Activated T-cell treated with anti-CD3 and anti-CD28 coated beads, Interleukin-2, amount 50 U/mL, for 48 hours (primary cell): ENCODE results near the gene ARHGAP8.

Source experiments
- DNase-seq, 2 experiments: peaks; one replicate each; pipeline ENCODE4 v3.0.0-alpha.2; 2020

The ARHGAP8 gene

DNA sequence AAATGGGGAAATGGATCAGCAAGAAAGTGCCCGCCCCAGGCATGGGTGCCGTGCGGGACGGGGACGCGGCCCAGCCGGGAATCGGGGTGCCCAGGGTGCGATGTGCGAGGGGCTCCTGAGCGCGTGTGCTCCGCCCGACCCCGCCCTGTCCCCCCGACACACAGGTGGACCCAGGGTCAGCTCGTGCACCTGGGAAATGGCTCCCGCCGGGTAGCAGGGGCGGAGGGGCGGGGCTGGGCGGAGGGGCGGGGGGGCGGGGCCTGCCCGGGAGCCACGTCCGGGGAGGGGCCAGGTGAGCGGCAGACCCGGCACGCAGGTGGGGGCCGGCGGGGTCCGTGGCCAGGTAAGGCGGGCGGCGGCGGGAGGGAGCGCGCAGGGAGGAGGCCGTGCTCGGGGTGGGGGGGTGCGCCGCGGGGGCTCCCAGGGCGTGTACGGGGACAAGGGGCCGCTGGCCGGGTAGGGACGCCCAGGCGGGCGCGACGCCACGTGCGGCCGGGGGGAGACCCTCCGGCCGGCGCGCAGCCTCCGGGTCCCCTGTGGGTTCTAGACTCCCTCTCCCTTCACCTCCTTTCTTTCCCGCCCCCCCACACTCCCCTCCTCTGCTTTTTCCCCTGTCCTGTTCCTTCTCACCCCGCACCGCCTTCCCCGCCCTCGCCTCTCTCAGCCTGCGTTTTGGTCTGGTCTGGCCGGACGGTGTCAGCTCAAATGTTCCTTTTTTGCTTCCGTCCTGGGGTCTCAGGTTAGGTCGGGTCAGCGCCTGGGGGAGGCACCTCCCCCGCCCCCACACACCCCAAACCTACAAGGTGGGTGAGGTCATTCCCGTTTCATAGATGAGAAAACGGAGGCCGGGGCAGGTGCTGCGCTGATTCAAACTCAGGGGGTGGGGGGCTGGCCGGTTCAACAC lies at the start of gene ARHGAP8:
ARHGAP8 (plus strand) TSS at position 291 of the 904 bp plus-strand sequence. CDS start 33,953 bp downstream, outside the sequence.
- DNase-seq, result no peak

DNA sequence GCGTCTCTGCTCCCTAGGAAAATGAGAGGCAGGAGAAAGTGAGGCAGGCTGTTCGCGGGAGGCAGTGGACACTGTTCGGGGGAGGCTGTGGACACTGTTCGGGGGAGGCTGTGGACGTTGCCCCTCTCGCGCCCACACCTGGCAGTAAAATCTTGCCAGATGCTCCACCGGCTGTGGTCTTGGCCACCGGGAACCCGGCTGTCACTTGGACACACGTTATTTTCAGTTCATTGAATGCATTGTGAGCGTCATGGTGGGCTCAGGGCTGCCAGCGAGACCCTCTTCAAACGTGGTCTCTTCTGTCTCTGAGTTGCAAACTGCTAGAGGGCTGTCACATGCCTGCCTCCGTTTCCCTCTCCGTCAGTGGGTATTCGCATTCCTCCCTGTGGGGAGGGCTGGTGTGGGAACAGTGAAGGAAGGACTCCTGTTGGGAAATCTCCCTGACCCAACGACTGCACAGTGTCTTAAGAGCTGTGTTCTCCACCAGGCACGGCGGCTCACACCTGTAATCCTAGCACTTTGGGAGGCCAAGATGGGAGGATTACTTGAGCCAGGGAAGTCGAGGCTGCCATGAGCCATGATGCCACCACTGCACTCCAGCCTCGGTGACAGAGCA lies 49.0 kb upstream of the ARHGAP8 start:
- no peak for DNase-seq

DNA sequence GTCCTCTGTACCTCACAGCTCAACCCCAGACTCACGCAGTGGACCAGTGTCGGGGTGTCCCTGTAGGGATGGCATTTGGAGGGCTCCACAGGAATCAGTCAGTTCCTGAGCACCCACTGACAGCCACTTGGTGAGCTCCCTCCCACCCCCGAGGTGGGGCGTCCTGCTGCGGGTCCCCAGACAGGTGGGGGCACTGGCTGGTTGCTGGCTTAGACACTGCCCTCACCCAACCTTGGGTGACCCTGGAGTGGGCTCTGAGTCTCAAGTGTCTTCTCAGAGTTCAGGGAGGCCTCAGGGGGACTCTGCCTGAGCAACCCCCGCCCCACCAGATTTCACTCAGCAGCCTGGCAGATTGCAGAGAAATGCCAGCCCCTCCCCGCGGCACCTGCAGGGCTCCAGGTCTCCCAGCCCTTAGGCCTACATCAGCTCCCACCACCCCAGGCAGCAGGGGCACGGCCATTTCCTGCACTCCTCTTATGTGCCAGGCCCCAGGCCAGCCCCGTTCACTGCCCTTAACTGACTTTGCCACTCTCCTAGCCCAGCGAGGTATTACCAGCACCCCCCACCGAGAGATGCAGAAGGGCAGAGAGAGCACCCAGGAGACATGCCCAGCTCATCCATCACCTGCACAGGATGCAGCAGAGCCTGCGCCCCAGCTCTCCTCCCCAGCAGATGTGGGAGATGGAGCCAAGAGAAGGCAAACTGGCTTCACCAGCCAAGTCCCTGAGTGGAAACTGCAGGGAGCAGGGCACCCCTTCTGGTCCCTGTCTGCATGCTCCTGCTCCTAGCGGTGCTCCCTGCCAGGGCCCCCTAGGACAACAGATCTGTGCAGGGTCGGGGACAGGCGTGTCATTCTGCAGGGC lies 48.0 kb upstream of the ARHGAP8 start:
- DNase-seq, result no peak

DNA sequence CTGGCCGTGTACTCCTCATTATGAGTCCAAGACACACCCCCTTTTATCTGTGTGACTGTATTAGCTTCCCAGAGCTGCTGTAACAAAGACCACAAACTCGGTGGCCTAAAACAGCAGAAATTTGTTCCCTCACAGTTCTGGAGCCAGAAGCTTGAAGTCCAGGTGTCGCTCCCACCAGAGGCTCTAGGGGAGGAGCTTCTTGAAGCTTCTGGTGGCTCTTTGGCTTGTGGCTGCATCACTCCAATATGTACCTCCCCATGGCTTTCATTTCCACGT lies 47.4 kb upstream of the ARHGAP8 start:
- no peak for DNase-seq

DNA sequence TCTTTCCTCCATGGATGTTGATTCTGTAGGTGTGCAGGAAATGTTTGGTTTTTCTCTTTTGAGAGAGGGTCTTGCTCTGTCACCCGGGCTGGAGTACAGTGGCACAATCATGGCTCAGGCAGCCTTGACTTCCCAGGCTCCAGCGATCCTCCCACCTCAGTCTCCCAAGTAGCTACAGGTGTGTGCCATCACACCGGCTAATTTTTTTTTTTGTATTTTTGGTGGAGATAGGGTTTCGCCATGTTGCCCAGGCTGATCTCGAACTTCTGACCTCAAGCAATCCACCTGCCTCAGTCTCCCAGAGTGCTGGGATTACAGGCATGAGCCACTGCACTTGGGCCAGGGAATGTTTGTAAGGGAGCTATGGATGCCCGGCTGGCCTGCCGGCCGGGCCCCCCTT lies 45.9 kb upstream of the ARHGAP8 start:
- DNase-seq, result no peak

DNA sequence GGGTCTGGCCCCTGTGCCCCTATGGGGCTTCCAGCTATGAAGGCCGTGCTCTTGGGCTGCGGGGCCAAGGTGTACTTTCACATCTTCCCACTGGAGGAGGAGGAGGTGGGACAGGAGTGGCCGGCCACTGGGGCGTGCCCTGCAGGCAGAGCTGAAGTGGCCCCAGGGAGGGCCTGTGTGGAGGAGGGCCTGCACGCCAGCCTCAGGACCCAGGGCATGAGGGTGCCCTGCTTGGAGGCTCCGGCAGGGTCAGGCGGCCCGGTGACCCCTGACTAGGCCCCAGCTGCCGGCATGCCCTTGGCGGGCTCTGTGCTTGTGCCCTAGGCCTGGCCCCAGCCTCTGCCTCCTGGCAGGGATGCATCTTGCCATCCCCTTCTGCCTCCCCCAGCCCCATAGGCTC lies 45.2 kb upstream of the ARHGAP8 start:
- DNase-seq, result no peak

DNA sequence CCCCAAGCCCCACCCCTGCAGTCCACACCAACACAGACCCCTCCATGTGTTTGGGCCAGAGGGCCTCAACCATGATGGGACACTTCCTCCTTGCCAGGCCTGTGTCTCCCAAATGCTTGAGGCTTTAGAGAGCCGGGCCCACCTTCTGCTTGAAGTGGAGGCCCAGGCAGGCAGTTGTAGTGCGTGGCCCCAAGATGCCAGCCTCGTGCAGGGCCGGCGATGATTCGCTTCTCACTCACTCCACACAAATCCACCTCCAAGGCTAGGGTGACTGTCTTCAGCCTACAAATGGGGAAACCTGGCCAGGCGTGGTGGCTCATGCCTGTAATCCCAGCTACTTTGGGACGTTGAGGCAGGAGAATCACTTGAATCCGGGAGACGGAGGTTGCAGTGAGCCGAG lies 44.6 kb upstream of the ARHGAP8 start:
- no peak for DNase-seq

DNA sequence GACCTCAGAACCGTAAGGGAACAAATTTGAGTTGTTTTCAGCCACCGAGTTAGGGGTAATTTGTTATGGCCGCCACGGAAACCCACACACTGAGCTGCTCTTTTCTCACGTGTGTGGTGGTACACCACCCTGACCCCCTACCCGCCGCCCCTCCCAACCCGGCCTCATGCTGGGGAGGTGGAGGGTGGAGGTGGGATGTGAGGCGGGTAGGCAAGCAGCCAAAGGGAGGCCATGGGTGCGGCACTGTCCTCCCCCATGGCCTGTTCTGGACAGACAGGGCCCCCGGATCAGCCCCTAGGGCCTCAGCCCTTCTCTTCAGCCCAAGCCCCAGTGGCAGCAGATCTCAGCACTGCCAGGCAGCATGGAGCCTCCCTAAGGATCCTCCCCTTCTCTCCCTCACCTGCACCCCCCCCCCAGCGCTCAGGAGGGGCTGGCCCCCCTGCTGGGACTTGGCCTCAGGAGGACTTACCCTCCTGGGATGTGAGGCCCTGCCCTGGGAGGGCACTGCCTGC lies 42.4 kb upstream of the ARHGAP8 start:
- DNase-seq, result no peak

DNA sequence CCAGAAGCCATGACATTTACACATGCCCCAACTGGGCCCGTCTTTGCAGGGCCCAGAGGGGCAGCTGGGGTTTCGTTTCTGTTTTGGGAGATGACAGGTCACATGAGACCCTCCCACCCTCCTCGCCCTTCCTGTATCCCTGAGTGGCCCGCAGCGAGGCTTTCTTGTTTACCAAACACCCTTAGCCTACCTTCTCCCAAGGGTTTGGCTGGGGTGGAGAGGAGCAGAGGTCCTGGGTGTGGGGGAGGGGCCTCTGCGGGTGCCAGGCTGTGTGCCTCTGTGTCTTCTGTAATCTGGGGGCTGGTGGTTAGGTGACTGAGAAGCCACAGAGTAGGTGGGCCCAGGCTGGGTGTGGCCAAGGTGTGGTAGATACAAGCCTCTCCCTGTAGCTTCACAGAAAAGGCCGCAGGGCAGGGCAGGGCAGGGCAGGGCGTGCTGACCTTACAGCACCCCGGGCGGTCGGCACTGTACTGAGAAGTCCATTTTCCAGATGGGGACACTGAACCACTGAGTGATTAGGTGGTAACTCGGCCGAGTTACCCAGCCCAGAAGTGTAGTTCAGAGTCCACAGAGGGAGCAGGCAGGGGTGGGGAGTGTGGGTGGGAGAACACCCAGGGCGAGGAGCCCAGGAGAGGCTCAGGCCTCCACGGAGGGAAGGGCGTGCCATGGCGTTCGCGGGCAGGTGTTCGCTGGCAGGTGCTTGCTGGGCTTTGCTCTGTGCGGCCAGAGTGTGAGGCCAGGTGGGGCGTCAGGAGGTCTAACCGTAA lies 41.7 kb upstream of the ARHGAP8 start:
- peak; percentile 60 to 69 for DNase-seq

DNA sequence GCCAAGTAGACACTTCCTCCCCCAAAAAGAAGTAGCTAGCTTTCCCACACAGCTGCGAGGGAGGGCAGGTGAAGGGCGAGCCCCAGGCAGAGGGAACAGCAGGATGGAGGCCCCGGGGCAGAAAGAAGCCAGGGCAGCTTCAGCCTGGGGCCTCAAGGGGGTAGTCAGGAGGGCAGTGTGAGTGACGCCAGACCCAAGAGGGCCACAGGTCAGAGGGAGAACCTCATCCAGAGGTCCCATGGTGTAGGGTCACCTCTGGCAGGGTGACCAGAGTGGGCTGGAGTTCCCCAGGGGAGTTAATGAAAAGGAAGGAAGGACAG lies 41.2 kb upstream of the ARHGAP8 start:
- DNase-seq, result no peak

DNA sequence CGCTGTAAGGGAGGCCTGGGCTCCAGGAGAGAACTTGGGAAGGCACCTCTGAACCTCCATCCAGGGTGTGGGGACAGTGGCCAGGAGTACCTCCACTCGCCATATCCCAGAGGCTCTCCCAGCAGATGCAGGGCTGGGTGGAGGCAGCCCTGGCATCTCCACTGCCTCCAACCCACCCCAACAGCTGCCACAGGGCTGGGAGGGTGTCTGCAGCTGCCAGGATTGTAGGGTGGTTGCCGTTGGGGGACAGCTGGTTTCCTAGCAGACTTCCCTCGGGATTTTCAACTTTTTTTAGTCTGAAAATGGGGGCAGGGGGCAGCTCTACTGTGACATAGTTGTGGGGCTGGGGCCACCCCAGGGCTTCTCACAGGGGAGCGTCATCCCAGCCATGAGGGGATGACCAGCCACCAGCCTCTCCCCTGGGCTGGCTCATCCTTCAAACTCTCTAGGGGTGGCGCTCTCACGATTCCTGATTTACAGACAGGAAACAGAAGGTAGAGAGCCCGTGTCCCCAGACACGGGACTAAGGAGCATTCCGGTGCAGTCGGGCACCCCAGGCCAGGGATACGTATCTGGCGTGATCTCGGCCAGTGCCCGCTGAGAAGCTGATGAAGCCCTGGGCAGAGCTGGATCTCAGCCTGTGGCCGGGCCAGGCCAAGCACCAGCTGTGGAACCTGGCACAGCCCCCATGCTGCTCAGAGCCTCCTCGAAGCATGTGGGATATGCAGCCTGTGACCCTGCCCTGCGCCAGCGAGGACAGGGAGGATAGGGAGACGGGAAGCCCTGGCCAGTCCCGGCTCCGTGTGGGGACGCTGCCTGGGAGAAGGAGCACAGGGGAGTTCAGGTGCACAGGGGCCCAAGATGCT lies 40.5 kb upstream of the ARHGAP8 start:
- DNase-seq, result no peak

DNA sequence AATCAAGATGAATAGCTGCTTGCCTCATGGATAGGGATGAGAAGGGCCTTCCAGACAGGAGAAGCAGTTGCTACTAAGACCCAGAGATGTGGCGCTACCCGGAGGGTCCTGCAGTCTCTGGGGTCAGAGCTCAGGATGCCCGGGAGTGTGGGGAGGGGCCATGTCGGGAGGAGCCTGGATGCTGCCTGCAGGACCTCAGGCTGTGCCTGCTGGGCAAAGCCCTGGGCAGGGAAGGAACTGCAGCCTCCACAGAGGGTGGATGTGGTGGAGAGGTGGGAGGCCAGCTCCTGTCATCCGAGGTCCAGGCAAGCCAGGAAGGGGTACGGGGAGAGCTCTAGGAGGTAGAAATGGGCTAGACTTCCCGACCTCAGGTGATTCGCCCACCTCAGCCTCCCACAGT lies 39.4 kb upstream of the ARHGAP8 start:
- no peak for DNase-seq

DNA sequence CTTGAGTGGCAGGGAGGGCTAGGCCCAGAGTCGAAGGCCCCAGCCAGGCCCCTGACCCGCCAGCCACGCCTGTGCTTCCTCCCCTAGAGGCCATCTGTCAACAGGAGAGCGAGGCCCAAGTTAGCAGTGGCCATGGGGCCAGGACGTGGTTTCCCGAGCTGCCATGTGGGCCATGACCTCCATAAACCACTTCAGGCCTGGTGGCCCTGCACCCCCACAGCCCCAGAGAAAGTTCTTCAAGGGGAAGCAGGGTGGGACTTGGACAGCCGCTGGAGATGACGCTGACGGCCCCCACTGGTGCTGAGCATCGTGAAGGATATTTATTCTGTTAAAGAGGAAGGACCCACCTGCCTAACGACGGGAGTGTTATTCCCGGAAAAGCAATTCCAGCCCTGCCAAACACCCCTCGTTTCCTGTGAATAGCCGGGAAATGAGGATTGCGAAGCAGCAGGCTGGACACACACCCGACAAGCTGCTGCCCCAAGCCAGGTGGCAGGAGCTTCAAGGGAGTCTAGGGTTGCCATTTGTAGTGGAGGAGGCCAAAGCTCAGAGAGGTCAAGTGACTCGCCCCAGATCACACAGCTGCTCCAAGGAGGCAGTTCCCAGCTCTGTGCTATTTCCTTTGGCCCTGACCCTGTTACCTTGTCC lies 37.5 kb upstream of the ARHGAP8 start:
- no peak for DNase-seq

DNA sequence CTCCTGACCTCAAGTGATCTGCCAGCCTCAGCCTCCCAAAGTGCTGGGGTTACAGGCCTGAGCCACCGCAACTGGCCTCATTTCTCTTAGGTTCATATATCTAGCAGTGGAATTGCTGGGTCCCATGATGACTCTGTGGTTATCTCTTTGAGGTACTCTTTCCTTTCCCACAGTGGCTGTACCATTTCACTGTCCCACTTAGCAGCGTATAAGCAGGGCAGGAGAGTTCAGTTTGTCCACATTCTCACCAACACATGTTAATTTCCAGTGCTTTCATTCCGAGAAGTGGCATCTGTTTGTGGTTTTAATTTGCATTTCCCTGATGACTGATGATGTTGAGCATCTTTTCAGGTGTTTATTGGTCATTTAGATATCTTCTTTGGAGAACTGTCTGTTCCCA lies 34.0 kb upstream of the ARHGAP8 start:
- DNase-seq, result no peak

DNA sequence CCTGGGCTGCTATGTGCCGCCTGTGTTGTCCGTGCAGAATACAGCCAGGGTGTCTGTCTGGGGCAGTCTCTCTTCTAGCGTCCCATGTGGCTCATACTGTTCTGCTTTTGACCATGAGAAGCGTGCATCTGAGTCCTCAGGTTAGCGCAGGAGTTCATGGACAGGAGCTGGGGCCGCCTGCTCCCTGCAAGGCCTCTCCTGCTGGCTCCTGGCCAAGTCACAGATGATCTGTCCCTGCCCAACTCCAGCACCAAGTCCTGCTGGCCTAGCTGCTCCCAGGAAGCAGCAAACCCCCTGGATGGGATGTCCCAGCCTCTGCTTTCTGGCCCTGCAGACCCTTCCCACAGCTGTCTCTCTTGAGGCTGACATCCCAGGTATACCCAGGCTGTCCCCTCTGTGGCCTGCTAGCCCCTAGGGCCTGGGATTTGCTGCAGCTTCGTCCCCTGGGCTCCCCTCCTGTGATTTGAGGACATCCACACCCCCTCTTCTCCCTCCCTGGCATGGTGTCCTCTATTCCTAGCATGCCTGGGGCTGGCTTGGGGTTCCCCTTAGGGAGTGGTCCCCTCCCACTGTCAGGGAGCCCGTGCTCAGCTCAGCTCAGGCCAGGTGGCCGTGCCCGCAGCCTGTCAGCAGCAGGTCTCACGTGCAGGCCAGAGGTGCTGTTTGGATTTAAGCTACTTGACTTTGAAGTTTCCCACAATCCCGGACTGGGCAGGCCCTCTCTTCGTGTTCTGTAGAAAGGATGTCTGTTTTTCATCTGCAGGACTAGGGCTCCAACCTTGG lies 32.6 kb upstream of the ARHGAP8 start:
- DNase-seq, result no peak

DNA sequence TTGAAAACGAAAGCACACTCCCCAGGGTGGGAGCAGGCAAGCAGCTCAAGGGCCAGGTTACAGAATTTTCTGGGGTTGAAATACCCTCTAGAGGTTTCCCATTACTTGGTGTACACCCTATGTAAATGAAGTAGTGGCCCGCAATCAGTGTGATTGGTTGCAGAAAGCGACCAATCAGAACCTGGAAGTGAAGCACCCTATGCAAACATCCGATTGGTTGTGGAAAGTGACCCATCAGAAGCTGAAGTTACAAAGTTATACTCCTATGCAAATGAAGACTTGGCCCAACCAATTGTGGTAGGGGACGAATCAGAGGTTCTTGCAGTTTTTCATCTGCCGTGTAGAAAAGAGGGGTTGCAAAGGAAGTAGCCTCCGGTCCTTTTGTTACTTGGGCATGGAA lies 31.2 kb upstream of the ARHGAP8 start:
- no peak for DNase-seq

DNA sequence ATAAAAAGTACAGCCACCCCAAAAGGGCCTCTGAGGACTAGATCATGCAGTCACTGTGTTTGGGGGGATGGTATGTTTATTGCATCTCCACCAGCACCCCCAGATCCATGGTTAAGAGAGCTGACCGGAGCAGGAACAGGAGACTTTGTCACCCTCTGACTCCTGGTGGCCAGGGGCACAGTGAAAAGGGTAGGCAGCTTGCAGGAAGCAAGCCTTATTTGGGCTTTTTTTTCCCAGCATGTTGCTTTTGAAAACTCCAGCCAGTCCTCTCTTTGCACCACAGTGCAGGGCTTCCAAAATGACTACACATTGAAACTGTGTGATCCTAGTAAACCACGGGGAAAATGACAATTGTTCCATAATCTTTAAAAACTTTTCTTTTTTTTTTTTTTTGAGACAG lies 29.8 kb upstream of the ARHGAP8 start:
- no peak for DNase-seq

DNA sequence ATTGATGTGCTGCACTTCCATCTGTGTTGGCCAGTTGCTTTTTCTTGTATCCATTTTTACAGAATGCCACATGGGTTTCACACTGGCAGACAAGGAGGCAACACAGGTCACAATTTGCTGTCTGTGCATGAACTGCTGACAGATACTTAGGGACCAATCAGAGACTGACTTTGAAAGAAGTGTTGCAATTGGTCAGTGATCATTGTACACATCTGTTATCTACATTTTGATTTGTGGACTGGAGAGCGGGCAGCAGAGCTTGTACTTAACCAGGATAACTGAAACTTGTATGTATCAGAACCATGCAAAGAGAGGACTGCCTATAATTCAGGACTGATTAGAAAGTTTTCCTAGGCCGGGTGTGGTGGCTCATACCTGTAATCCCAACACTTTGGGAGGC lies 28.6 kb upstream of the ARHGAP8 start:
- DNase-seq, result no peak

DNA sequence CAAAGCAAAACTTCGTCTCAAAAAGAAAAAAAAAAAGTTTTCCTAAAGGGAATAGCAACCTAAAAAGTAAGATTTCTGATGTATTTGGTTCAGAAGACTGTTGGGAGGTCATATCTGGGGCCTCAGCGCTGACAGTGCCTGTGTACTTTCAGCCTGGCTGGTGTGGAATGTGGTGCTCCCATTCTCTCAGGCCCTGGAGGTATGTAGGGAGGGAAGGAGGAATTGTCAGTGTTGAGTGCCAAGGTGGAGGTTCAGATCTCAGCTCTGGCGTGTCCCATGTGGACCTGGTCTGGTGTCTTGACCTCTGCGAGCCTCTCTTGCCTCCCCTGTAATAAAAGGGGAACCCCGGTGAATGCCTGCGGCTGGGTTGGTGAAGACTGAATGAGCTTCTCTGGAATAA lies 28.0 kb upstream of the ARHGAP8 start:
- no peak for DNase-seq

DNA sequence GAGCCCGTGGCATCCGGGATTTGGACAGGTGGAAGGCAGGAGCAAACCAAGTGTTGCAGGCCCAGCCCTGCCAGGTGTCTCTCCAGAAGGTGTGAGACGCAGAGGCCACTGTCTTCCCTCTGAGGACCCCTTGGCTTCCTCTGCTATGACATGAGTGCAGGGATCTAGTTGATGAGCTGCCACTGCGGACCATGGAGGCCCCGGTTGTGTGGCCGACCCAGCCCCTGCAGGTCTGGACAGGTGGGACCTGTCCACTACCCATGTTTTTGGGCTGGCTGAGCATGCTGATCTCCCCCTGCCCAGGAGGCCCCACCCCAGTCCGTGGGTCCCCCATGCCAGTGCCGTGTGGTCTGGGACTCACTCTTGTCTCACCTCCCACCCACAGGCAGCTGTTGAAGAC lies 27.5 kb upstream of the ARHGAP8 start:
- no peak for DNase-seq

DNA sequence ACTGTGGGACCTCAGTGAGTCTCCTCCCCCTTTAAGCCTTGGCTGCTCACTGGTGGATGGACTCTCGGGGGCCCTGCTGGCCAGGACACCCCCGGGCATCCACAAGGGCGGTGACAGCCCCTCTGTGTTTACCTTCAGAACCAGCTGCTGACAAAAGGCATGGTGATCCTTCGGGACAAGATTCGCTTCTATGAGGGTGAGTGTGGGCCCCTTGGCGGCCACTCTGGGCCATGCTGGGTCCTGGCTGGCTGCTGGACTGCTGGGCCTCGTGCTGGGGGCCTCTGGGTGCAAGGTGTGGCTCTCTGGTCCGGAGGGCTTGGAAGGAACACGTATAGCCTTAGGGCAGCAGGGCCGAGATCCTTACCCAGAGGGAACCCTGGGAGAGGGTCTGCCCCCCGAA lies 25.9 kb upstream of the ARHGAP8 start:
- no peak for DNase-seq
